HG02852 (cell line): ENCODE results near the gene ACTN2.

ENCODE experiments used
- ATAC-seq: cut with Tn5 transposase; IDR thresholded peaks from one replicate; pipeline ENCODE4 v1.9.1; 2021; ENCODE audit warnings: mild to moderate bottlenecking, moderate library complexity; ENCODE audit not compliant: unreplicated experiment

The ACTN2 gene

GRCh38 chr1:236812334-236813030 lies 126.2 kb downstream of the ACTN2 start:
- no peak for ATAC-seq
